ENCODE data around the gene PRTN3.

The PRTN3 gene

DNA sequence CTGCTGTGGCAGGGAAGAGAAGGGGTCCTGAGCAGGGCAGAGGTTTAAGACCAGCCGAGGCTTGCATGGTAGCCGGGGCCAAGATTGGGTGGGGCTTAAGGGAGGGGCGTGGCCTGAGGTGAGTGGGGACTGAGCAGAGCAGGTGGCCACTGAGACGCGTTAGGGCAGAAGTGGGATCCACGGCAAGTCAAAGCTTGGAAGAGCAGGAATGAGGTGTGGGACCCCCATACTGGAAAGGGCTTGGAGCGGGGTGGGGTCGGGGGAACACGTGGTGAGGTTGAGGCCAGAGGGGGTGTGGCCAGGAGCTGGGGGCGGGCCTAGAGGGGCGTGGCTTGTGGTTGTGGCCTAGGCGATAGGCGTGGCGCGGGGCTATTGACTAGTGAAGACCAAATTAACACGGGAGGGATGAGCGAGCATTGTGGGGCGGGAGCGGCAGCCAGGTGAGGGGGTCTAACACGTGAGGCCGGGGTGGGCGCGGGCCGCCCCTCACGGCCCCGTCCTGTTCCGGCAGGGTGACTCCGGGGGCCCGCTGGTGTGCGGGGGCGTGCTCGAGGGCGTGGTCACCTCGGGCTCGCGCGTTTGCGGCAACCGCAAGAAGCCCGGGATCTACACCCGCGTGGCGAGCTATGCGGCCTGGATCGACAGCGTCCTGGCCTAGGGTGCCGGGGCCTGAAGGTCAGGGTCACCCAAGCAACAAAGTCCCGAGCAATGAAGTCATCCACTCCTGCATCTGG, 21.9 kb downstream of the PRTN3 start:
- H3K36me3 ChIP-seq (ENCODE audit: control insufficient read depth, insufficient read depth, low read length): peaks cover 3% of the 10 kb centered on the region; the same call in 1 of the 2 replicates
- peak; percentile 81 for DNase-seq (ENCODE audit: extremely low read depth, insufficient read length)
- H3K4me3 ChIP-seq (replicated peaks; ENCODE audit: low read depth, low read length): no peak overlapping the region
- H3K27me3 ChIP-seq (replicated peaks; ENCODE audit: control insufficient read depth, insufficient read depth, low read length): no peaks in the 10 kb centered on the region
- TF ChIP-seq, protein P1, sequence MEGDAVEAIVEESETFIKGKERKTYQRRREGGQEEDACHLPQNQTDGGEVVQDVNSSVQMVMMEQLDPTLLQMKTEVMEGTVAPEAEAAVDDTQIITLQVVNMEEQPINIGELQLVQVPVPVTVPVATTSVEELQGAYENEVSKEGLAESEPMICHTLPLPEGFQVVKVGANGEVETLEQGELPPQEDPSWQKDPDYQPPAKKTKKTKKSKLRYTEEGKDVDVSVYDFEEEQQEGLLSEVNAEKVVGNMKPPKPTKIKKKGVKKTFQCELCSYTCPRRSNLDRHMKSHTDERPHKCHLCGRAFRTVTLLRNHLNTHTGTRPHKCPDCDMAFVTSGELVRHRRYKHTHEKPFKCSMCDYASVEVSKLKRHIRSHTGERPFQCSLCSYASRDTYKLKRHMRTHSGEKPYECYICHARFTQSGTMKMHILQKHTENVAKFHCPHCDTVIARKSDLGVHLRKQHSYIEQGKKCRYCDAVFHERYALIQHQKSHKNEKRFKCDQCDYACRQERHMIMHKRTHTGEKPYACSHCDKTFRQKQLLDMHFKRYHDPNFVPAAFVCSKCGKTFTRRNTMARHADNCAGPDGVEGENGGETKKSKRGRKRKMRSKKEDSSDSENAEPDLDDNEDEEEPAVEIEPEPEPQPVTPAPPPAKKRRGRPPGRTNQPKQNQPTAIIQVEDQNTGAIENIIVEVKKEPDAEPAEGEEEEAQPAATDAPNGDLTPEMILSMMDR (IDR thresholded peaks at IDR 0.05; ENCODE audit: insufficient read depth, low read length, poor library complexity, severe bottlenecking): no peak

DNA sequence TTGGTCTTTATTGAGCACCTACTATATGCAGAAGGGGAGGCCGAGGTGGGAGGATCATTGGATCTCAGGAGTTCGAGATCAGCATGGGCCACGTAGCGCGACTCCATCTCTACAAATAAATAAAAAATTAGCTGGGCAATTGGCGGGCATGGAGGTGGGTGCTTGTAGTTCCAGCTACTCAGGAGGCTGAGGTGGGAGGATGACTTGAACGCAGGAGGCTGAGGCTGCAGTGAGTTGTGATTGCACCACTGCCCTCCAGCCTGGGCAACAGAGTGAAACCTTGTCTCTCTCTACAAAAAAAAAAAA, 22.5 kb downstream of the PRTN3 start:
- H3K36me3 ChIP-seq (ENCODE audit: control insufficient read depth, insufficient read depth, low read length): peaks cover 3% of the 10 kb centered on the region; the same call in 1 of the 2 replicates
- no peak for DNase-seq (ENCODE audit: extremely low read depth, insufficient read length)
- TF ChIP-seq, protein P1 (IDR thresholded peaks at IDR 0.05; ENCODE audit: insufficient read depth, low read length, poor library complexity, severe bottlenecking): no peak
- H3K4me3 ChIP-seq (replicated peaks; ENCODE audit: low read depth, low read length): no peak overlapping the region
- no peaks in the 10 kb centered on the region for H3K27me3 ChIP-seq (replicated peaks; ENCODE audit: control insufficient read depth, insufficient read depth, low read length)

DNA sequence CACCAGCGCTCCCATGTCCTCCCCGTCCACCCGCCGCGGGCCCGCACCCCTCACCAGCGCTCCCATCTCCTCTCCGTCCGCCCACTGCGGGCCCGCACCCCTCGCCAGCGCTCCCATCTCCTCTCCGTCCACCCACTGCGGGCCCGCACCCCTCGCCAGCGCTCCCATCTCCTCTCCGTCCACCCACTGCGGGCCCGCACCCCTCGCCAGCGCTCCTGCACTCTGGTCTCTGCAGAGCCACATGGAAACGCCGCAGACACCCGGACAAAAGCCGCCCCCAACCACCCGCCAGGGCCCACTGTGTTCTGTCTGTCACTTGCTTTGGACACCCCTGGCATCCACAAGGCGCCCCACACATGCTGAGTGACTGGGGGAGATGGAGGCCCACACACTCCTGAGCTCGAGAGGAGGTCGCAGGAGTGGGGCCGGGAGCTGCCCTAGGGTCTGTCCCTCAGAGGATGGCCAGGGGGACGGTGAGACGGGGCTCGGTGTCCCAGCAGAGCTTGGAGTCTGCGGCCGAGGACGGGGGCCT, 26.0 kb downstream of the PRTN3 start:
- Histone ChIP-seq H3K27me3 (replicated peaks; ENCODE audit: control insufficient read depth, insufficient read depth, low read length) (no peaks in the 10 kb centered on the region), H3K4me3 (replicated peaks; ENCODE audit: low read depth, low read length) (no peak overlapping the region), H3K36me3 (ENCODE audit: control insufficient read depth, insufficient read depth, low read length) (peaks cover 11% of the 10 kb centered on the region)
- no peak for DNase-seq (ENCODE audit: extremely low read depth, insufficient read length)
- TF ChIP-seq, protein P1 (IDR thresholded peaks at IDR 0.05; ENCODE audit: insufficient read depth, low read length, poor library complexity, severe bottlenecking): no peak

DNA sequence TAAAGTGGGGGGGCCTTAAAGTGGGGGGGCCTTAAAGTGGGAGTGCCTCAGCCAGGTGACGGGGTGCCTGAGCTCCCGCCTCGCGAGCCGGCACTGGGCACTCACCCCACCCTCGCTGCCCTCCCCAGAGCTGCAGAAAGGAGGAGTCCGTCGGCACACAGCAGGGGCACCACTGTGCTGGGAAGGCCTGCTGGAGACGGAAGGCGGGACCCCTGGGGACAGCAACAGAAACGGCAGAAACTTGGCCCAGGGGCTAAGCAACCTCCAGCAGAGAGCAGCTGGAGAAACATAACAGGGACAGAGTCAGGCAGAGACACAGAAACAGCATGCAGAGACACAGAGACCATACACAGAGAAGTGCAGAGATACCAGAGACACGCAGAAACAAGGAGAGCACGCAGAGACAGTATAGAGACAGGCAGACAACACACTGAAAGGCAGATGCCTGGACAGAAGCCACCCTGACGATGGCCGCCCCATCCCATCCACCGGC, 26.5 kb downstream of the PRTN3 start:
- no peaks in the 10 kb centered on the region for H3K27me3 ChIP-seq (replicated peaks; ENCODE audit: control insufficient read depth, insufficient read depth, low read length)
- TF ChIP-seq, protein P1 (IDR thresholded peaks at IDR 0.05; ENCODE audit: insufficient read depth, low read length, poor library complexity, severe bottlenecking): no peak
- peaks cover 11% of the 10 kb centered on the region for H3K36me3 ChIP-seq (ENCODE audit: control insufficient read depth, insufficient read depth, low read length)
- no peak overlapping the region for H3K4me3 ChIP-seq (replicated peaks; ENCODE audit: low read depth, low read length)
- no peak for DNase-seq (ENCODE audit: extremely low read depth, insufficient read length)

DNA sequence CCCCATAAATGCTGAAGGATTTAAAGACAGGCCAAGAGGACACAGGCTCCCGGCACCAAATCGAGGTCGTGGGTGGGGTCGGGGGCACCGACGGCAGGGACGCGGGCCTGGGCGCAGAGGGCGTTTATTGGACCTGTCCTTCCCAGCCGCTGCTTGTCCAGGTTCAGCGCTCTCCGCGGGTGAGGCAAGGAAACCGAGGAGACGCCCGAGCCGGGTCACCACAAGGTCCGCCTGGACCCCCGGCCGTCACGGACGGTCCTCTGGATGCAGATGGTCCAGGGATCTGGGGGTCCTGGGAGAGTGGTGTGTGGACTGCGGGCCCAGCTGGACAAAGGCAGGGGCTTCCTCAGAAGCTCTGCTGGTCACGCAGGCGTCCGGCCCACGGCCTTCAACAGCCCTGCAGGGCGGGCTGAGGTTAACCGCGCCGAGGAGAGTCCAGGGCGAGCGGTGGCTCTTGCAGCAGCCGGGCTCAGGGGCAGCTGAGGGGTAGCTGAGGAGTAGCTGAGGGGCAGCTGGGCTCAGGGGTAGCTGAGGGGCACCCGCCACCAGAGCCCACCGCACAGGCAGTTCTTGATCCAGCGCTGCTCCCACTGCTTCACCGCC, 27.2 kb downstream of the PRTN3 start:
- Histone ChIP-seq H3K27me3 (replicated peaks; ENCODE audit: control insufficient read depth, insufficient read depth, low read length) (no peaks in the 10 kb centered on the region), H3K4me3 (replicated peaks; ENCODE audit: low read depth, low read length) (no peak overlapping the region), H3K36me3 (ENCODE audit: control insufficient read depth, insufficient read depth, low read length) (peaks cover 11% of the 10 kb centered on the region)
- DNase-seq (ENCODE audit: extremely low read depth, insufficient read length): no peak
- TF ChIP-seq, protein P1 (IDR thresholded peaks at IDR 0.05; ENCODE audit: insufficient read depth, low read length, poor library complexity, severe bottlenecking): no peak

Data from GM06990 (cell line).